Measurements from ENCODE around the gene M1AP.

- no peak for TF ChIP-seq CTCF (IDR thresholded peaks at IDR 0.05)
- no peak for TF ChIP-seq POLR2A (IDR thresholded peaks at IDR 0.05)
These were observed 1.2 kb downstream of the M1AP start for GRCh38 chr2:74646834-74647482.

Data from esophagus squamous epithelium (tissue), 4 donors.